NCI-H2029 (cell line): ENCODE data around the gene VRK1.

ENCODE experiments used
- DNase-seq: peaks from one replicate; lab custom pipeline; 2025; lab: John Stamatoyannopoulos, UW

VRK1 gene

DNA sequence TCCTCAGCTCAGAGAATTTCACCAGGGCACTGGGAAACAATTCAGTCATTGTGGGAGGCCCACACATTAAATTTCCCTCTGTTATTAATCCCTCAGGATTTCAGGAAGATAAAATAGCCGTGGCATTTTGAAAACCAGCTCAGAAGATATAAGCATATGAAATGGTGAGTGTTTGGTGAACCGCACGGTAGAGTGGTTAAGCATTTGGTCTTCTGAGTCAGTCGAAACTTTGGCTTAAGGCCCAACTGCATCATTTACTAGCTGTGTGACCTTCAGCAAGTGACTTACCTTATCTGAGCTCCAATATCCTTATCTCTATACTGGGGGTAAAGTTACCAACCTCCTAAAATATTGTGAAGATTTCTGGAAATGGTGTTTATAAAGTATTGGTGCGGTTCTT, 5.2 kb upstream of the VRK1 start:
- DNase-seq: no peak

DNA sequence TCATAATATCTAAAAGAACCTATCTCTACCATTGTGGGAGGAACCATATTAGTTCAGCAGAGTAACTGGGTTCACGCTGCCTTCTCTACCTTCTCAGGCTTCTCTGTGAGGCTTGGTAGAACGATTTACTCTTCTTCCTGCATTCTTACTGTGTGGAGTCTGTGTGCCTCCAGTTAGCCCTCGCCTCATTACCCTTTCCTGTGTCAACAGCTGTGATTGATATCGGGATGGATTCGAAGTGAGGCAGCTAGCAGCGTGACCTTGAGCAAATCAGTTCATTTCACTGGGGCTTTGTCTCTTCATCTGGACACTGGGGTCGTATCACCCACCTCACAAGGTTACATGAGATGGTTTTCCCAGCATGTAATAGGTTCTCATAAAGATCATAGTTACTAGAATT, 4.6 kb upstream of the VRK1 start:
- no peak for DNase-seq

DNA sequence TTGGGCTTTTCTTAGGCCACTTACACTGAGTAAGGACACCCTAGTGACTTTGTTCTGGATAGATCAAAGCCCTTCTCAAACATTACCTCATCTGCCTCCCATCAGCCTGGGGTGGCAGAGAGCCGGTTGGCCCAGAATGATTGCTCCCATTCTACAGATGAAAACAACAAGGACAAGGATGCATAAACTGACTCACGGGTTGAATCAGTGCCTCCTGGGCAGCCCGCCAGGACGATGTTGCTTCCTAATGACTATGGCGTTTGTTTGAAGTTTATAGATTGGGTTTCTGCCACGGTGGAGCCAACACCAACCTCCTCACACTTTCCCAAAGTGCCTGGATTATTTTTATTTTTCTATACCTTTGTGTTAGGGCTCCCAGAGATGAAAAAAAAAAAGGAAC, 3.6 kb upstream of the VRK1 start:
- no peak for DNase-seq

DNA sequence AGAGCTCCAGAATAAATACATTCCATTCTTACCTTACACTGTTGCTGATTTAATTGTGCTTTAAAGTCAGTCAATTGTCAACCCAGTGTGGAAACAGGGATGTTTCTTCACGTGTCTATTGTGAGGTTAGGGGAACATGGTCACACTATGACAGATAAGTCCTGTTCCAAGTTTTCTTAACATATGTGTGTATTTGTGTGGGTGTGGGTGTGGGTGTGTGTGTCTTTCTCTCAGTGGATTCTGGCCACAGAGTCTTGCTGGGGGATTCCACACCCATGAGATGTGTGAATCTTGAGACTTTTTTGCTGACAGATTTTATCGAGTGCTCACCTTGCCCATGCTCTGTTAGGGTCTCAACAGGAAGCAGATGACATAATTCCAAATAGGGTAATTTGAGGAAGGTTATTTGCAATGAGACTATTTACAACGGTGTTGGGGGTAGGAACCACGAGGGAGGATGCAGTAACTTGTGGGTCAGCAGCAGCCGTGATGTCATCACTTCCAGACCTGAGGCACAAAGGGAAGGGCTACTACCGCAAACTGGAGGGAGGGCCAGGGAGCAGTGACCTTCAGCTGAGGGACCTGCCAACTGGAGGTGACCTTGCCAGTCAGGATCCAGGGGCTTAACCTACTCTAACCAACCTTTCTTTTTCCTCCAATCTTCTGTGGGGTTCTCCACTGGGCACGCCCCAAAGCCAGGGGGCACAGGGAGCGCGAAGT, 1.9 kb upstream of the VRK1 start:
- DNase-seq: no peak

DNA sequence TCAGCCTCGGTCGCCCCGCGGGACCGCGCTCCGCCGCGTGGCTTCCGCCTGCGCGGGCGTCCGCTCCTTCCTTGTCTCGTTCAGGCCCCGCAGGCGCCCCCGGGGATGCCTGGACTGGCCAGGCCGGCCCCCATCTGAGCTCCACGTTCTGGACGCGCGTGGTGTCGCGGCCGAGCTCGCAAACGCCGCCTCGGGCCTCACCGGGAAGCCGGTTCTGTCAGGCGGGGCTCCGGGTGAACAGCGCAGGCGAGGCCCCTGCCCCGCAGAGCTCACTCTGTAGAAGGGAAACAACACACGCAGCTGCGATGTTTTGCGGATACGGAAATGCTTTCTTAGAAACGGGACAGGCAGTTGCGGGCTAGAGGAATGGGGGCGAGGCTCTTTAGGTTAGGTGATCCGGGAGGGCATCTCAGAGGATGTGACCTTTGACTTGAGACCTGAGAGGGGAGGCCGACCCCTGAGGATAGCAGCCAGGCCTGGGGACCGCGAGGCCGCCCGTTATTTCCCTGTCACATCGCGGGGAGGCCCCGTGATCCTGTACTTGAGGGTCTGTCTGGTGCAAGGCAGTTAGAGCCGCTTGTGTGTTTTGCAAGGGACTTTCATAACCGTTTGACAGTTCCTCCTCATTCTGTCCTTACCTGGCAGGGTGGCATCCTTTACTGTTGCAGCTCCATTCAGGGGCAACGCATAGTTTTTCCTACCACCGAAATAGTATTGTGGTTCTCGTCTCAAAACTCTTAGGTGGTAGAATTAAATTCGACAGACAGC, 584 bp downstream of the VRK1 start:
- DNase-seq: no peak

DNA sequence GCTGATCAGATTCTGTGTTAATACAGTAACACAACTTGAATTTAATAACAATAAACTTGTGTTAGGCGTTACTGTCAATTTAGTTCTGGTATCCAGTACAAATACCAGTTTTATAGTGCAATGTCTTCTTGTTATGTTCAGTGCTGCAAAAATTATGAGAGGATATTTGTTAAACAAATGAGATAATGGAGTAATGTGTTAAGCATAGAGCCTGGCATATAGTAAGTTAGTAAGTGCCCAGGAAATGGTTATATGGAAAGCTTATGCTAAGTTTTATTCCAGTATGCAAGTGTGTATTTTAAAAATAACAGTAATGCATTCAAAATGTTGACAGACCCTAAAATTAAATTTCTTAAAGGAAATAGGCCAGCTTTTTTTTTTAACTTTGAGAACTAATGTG, 1.8 kb downstream of the VRK1 start:
- no peak for DNase-seq

DNA sequence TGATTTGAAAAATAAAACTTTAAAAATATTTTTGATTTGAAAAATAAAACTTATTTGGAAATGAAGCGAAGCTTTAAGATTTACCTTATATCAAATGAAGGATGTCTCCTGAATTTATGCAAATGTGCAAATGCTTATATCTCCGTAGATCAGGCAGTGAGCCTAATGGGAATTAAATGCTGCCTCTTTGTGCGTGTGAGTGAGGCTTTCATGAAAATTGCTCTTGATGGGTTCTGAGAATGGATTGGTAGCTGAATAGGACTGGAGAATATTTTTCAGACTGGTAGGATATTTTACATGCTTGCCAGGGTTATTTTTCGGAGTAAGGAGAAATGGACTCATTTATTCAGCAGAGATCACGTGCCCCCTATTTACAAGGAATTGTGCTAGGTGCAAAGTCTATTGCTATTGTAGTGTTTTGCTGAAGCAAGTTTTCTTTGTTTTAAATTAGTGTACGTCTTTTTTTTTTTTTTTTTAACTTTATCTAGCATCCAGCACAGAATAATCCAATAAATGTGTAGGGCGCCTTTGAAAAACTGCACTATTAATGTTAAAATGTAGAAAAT, 2.4 kb downstream of the VRK1 start:
- DNase-seq: no peak

DNA sequence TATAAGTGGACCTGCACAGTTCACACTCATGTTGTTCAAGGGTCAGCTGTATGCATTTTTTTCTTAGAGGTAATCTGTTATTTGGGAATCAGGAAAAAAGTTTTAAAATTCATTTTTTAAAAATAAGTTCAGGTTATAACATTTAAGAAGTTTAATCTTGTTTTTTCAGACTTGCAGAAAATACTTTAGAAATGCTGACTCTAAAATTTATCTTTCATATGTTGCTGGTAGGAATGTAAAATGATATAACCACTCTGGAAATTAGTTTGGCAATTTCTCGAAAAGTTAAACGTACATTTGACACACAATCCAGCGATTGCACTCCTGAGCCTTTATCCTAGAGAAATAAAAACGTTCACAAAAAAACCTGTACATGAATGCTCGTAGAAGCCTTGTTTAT, 4.7 kb downstream of the VRK1 start:
- no peak for DNase-seq

DNA sequence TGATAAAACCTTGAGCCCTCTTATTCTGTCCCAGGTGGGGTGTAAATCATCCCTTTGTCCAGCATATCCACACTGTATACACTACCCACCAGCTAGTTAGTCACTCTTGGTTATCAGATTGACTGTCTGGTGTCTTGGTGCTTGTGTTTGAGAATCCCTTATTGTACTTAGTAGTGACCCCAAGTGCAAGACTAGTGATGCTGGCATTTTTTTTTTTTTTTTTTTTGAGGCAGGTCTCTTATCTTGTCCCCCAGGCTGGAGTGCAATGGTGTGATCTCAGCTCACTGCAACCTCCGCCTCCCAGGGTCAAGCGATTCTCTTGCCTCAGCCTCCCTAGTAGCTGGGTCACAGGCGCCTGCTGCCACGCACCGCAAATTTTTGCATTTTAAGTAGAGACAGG, 5.8 kb downstream of the VRK1 start:
- no peak for DNase-seq

DNA sequence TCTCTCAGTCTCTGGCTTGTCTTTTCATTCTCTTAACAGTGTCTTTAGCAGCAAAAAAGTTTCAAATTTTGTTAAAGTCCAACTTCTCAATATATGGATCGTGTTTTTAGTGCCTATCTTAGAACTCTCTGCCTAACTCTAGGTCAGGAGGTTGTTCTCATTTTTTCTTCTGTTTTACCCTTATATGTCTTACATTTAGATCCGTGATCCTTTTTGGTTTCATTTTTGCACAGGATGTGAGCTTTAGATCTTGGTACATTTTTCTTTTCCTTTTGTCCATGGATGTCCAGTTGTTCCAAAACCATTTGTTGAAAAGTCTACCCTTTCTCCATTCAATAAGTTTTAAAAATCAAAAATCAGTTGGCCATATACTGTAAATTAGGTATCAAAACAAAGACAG, 6.8 kb downstream of the VRK1 start:
- no peak for DNase-seq

DNA sequence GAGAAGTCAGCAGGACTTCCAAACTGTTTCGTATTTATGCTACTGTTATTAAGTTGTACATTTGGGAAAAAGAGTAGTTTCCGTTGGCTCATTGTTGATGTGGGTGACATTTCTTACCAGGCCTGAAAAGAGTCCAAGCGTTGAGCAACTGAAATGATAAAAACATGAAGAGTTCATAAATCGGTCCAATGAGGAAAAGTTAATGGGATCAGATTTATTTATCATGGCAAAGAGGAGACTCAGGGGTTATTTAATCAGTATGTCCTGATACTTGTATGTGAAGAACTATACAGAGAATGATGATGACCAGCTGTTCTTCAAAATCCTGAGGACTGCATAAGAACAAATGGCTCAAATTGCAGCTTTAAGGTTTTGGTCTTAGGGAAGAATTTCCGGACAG, 7.7 kb downstream of the VRK1 start:
- no peak for DNase-seq

DNA sequence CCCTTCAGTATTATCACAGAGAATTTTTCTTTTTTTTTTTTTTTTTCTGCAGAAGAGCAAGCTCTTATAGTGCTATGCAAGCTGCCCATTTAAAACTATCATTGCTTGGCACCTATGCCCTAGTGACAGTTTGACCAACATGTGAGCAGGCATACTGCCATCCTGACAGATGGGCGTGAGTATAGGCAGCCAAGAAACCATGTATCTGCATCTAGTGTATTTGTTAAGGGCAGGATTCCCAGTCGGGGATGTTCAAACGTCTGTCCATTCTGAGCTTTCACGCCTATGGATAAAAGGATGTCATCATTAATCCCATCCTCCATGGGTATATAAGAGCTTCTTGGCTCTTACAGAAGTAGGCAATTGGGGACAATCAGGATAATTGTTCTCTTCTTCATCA, 8.8 kb downstream of the VRK1 start:
- DNase-seq: no peak

DNA sequence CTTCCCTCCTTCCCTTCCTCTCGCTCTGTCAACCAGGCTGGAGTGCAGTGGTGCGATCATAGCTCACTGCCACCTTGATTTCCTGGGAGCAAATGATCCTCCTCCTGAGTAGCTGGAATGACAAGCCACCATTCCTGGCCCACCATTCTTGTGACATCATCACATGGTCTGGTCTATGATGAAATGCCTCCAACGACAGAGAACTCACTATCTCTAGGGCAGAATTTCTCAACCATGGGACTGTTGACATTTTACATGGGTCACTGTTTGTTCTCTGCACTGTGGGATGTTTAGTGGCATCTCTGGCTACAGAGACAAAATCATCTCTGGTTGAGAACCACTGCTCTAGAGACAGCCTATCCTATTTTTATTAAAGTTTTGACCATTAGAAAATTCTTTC, 9.7 kb downstream of the VRK1 start:
- DNase-seq: no peak

DNA sequence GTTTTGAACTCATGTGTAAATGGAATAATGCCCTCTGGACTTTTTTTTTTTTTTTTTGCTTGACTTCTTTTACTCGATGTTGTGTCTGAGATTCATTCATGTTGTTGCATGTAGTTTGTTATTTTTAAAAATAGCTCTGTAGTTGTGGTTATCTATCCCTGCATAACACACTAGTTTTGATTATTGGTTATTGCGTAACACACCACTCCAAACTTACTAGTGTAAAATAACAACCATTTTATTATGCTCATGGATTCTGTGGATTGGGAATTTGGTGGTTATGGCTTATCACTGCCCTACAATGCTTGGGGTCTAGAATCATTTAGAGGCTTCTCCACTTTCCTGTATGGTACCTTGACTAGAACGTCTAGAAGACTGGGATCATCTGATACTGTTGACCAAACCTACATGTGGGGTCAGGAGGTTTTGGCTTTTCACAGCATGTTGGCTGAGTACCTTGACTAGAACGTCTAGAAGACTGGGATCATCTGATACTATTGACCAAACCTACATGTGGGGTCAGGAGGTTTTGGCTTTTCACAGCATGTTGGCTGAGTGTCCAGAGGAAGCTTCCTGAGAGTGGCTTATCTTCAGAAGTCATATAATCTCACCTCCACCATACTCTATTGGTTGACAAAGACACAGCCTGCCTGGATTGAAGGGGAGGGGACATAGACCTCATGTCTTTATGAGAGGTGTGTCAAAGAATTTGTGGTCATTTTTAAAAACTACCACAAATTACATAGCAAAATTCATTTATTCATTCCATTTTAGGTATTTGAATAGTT, 11.6 kb downstream of the VRK1 start:
- DNase-seq: no peak

DNA sequence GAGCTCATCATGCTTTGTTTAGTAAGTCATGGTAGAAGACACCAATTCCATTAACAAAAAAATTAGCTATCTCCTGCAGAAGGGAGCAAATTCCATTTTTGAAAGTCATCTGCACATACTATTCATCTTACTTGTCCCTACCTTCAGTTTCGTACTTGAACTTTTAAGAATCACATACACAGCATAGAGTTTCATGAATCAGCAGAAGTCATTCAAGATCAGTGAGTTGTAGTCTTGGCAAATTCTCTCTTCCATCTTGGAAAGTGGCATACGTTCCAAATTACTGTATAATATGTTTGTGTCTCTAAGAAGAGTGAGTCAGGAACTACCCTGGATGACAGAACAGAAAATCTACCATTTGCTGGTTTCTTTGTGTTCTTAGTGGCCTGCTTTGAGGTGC, 14.1 kb downstream of the VRK1 start:
- DNase-seq: no peak

DNA sequence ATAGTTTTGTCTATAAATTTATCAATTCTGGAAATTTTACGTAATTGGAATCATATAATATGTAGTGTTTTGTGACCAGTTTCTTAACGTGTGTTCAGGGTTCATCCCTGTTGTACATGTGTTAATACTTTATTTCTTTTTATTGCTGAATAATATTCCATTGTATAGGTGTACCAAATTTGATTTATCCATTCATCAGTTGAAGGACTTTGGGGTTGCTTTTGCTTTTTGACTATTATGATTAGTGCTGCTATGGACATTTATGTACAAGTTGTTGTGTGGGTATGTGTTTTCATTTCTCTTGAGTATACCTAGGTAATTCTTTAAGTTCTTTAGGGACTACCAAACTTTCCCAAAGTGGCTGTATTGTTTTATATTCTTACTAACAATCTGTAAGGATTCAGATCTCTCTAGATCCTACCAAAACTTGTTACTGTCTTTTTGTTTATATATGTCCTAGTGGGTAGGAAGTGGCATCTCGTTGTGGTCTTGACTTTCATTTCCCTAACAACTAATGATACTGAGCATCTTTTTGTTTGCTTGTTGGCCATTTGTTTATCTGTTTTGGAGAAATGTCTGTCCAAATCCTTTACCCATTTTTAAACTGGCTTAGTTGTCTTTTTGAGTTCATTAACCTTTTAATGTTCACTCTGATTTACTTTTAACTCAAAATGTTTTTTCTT, 14.9 kb downstream of the VRK1 start:
- DNase-seq: no peak

DNA sequence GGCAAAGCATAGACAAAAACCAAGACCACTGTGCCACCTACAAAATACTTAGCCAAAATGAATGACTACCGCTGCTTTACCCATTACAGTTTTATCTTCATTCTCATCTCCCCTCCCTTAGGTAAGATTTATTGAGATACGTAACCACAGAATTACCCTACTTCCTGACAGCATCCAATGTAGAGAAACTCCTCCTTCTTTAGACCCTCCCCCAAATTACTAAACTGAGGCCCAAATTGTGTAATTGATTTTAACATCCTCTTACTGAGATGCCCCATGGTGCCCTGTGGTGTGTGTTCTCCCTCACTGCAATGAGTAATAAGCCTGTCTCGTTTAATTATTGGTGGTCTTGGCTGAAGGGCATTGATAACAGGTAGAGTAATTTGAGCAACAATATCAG, 19.1 kb downstream of the VRK1 start:
- DNase-seq: no peak

DNA sequence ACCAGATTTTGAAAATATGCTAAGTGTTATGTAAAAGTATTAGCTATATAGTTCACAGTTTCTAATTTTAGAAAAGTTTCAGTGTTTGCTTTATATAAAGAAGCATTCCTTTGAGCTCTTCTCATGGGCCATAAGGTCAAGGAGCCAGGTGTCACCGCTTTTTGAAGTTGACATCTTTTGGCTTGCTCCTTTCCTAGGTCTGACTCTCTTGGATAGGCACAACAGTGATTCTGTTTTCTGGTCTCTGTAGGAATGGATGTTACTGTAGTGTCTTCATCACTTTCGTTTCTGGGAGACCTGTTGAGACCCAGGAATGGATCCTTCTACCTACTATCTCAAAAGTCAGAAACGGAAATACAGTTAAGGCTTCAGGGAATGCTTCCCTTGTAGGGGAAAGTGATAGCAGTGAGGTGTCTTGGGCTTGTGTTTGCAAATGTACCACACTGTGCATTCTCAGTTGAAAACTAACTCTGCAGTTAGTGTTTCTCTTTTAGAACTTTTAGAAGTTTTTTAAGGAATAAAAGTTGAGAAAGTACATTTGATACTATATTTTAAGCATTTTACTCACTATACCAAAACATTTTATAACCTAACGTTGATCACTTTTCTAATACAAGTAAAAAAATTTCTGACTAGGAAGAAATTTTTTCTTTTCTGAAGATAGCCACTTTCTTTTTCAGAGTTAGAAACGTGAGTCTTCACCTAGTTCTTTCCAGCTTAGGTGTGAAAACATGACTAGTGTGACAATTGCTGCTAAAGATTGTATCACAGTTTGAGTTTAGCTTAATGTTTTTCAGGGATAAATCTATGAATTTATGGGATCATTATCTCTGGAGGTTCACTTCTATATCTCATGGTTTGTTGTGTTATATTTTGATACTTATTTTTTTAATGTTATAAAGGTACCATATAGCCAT, 20.8 kb downstream of the VRK1 start:
- no peak for DNase-seq

DNA sequence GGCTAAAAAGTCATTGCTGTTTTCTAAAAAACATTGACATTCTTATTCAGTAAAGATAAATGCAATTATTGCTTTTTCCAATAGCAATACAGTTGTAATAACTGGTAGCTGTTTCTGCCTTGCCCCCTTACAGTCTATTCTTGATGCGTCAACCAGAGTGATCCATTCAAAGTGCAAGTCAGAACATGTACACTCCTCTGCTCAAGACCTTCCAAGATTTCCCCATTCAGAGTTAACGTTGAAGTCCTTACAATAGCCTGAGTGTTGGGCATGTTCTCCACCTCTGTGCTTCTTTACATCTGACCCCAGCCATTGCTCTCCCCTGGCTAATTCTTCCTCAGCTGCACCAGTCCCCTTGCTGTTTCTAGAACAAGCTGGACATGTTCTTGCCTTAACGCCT, 24.3 kb downstream of the VRK1 start:
- DNase-seq: no peak

DNA sequence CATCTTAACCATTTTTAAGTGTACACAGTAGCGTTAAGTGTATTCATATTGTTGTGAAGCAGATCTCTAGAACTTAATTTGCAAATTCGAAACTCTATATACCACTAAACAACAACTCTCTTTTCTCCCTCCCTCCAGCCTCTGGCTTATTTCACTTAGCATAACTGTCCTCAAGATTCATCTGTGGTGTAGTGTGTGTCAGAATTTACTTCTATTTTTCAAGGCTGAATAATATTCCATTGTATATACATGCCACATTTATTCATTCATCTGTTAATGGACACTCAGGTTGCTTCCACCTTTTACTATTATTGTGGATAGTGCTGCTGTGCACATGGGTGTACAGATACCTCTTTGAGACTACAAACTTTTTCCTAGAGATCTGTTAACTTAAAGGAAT, 26.5 kb downstream of the VRK1 start:
- DNase-seq: no peak

DNA sequence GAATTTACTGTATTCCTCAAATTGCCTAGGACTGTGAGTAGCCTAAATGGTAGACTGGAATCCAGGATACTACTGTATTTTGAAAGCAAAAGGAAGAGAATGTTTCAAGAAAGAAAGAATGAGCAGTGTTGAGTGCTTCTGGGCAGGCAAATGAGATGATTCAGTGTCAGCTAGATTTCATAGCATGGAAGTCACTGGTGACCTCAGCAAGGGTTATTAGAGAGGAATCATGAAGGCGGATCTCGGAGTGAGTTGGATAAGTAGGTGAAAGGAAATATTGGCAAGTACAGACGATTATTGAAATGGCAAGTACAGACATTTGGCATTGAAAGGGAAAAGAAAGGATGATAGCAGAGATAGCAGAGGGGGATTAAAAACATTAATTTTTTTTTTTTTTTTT, 27.1 kb downstream of the VRK1 start:
- DNase-seq: no peak
